ENCODE data around the gene KAT8. TPM values are rescaled to one million over a fixed set of nuclear protein-coding genes. Genes with fewer than 3 reads are reported as not detected.
"Not testable (repeated sequence)": the region's sequence is repeated elsewhere in the genome, so short reads cannot be mapped to it uniquely, and the experiment has no call there.

Gene KAT8
- total RNA-seq, 1 donor = 24.6 TPM

DNA sequence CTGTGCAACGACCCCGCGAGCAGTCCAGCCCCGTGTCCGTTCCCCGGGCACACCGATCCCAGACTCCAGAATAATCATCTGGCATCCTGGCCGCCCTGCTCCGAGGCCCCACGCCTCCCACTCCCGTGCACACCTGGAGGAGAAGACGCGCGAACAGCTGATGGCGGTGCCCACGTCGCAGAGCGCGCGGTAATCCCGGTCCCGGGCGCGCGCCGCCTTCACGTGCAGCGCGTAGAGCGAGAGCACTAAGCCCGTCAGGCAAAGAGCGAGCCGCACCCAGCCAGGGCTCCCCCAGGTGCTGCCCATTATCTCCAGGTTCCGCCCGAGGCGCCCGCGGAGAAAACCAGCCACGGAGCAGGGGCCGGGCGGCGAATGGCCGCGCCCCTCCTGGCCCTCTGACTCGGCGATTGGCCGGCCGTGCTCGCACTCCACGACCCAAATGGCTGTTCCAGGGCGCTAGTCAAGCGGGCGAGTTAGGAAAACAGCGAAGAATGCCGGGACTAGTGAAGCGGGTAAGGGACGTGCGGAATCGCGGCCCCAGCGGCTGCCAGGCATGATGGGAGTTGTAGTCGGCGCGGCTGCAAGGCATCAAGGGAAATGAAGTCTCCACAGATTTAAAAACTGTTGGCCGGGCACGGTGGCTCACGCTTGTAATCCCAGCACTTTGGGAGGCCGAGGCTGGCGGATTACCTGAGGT is 22.9 kb upstream of the KAT8 start, which contains the start of gene VKORC1:
Gene VKORC1, minus strand, starts transcription at position 374 of the 697 bp plus-strand sequence. Its CDS starts 68 bp downstream, at position 306.
- H3K4me3 ChIP-seq (ENCODE audit: low read depth, low read length) = peak within 1 kb of the TSS; percentile 74
- DNase-seq (ENCODE audit: low read depth) = peak; percentile 98
- TF ChIP-seq, protein P1, sequence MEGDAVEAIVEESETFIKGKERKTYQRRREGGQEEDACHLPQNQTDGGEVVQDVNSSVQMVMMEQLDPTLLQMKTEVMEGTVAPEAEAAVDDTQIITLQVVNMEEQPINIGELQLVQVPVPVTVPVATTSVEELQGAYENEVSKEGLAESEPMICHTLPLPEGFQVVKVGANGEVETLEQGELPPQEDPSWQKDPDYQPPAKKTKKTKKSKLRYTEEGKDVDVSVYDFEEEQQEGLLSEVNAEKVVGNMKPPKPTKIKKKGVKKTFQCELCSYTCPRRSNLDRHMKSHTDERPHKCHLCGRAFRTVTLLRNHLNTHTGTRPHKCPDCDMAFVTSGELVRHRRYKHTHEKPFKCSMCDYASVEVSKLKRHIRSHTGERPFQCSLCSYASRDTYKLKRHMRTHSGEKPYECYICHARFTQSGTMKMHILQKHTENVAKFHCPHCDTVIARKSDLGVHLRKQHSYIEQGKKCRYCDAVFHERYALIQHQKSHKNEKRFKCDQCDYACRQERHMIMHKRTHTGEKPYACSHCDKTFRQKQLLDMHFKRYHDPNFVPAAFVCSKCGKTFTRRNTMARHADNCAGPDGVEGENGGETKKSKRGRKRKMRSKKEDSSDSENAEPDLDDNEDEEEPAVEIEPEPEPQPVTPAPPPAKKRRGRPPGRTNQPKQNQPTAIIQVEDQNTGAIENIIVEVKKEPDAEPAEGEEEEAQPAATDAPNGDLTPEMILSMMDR (IDR thresholded peaks at IDR 0.05; ENCODE audit: insufficient read depth, low read depth, low read length) = no peak

DNA sequence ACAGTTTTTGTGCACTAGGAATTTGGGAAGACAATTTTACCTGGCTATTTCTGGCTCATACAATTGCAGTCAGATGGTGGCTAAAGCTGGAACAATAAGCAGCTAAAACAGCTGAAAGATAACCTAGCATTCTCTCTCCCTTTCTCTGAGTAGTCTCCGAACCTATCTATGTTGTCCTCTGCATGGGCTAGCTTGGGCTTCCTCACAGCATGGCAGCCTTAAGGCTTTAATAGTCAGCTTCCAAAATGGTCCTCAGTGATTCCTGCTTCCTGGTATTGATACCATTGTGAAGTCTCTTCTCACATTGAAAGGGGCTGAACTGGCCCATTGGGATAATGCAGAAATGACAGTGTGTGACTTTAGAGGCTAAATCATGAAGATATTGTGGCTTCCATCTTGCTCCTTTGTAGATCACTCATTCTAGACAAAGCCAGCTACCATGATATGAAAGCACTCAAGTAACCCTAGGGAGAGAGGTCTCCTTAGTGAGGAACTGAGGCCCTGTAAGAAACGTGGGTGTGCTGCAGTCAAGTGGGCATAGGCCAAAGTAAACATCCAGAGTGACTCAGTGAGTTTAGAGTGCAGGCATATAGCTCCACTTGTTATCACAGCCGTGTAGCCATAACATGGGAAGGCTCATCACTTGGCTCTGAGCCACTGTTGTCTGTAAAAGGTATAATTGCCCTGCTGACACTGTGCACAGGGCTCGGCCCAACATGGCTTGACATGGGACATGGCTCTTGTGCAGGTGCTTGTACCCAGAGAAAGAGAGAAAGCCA is 17.4 kb upstream of the KAT8 start:
- DNase-seq (ENCODE audit: low read depth) = peak; percentile 34
- TF ChIP-seq, protein P1 (IDR thresholded peaks at IDR 0.05; ENCODE audit: insufficient read depth, low read depth, low read length) = no peak
- H3K4me3 ChIP-seq (ENCODE audit: low read depth, low read length) = no peak overlapping the region

DNA sequence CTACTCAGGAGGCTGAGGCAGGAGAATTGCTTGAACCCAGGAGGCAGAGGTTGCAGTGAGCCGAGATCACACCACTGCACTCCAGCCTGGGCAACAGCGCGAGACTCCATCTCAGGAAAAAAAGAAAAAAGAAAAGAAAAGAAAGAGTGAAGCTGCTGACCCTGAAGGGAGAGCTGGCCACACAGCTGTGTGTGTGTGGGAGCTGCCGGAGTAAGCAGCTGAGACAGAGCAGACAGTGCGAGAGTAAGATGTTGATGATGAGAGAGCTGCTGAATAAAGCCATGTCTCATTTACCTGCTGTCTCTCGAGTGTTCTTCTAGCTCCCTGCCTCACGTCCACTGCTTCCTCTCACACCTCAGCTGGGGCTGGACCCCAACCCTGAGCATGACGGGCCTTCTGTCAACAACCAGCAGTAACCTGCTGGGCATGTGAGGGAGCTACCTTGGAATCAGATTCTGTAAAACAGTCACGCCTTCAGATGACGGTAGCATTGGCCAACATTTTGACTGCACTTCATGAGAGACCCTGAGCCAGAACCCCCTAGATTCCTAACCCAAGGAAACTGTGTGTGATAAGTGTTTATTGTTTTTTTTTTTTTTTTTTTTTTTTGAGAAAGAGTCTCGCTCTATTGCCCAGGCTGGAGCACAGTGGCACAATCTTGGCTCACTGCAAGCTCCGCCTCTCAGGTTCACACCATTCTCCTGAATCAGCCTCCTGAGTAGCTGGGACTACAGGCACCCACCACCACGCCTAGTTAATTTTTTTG is 16.4 kb upstream of the KAT8 start:
- H3K4me3 ChIP-seq (ENCODE audit: low read depth, low read length) = not testable (repeated sequence)
- DNase-seq (ENCODE audit: low read depth) = peak; percentile 37

DNA sequence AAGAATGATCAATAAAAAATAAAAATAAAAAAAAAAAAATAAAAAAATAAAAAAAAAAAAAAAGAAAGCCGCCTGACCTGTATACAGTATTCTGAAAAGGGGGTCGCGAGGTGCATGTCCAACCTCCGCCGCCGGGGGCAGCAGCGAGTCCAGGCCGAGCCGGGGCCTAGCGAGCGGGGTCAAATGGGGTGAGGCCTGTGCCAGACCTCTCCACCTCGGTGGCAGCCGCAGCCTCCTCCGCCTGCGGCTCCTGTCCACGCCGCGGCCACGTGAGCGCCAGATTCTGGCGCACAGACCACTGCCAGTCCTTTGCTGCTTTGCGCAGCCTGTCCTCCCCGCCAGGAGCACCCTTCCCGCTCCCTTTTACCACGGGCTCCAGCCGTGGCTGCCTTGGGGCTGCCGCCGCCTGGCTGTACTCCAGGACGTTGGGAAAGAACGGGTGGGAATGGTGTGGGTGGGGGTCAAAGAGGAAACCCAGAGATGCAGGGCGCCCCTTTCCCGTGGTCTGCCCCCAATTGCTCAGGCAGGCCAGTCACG is 11.7 kb upstream of the KAT8 start:
- peak; percentile 90 for DNase-seq (ENCODE audit: low read depth)
- no peak overlapping the region for H3K4me3 ChIP-seq (ENCODE audit: low read depth, low read length)
- TF ChIP-seq, protein P1 (IDR thresholded peaks at IDR 0.05; ENCODE audit: insufficient read depth, low read depth, low read length) = peak; percentile 77

DNA sequence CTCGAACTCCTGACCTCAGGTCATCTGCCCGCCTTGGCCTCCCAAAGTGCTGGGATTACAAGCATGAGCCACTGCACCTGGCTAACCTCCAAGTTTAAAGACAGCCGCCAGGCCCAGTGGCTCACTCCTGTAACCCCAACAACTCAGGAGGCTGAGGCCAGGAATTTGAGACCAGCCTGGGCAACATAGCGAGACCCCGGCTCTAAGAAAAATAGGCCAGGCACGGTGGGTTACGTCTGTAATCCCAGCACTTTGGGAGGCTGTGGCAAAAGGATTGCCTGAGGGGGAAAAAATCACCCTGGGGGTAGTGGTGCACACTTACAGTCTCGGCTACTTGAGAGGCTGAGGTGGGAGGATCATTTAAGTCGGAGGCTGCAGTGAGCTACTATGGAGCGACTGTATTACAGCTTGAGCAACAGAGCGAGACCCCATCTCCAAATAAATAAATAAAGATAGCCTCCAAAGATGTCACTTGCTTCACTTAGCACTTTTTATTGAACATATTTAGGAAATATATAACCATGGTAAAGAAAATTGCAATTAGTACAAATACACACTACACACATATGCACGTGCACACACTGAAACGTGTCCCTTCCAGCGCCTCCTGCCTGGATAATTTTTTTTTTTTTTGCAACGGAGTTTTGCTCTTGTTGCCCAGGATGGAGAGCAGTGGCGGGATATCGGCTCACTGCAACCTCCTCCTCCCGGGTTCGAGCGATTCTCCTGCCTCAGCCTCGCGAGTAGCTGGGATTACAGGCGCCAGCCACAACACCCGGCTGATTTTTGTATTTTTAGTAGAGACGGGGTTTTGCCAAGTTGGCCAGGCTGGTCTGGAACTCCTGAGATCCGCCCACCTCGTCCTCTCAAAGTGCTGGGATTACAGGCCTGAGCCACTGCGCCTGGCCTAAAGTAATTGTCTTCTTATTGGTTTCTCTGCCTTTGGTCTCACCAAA is 10.7 kb upstream of the KAT8 start:
- TF ChIP-seq, protein P1 (IDR thresholded peaks at IDR 0.05; ENCODE audit: insufficient read depth, low read depth, low read length) = no peak
- no peak overlapping the region for H3K4me3 ChIP-seq (ENCODE audit: low read depth, low read length)
- no peak for DNase-seq (ENCODE audit: low read depth)

DNA sequence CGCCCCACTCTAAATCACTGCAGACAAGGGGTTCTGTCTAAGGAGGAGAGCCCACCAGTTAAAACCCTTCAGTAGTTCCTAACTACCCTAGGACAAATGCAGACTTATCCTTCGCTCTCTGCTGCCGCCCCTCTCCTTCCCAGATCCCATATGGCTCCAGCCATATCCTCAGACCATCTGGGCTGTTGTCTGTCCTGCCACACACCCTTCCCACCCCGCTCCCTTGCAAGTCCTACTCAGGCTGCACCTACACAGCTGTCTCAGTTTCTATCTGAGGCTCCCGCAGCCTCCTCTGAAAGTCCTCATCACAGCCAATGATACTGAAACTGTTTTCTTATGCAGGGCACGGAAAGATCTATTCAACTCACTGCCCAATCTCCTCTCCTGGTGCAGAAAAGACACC is 10.0 kb upstream of the KAT8 start:
- no peak for DNase-seq (ENCODE audit: low read depth)
- TF ChIP-seq, protein P1 (IDR thresholded peaks at IDR 0.05; ENCODE audit: insufficient read depth, low read depth, low read length) = no peak
- no peak overlapping the region for H3K4me3 ChIP-seq (ENCODE audit: low read depth, low read length)

Data from fibroblast of villous mesenchyme (primary cell).